ENCODE measurements around the gene PRAC2. TPM values are rescaled to one million over a fixed set of nuclear protein-coding genes. Genes with fewer than 3 reads are reported as not detected.

PRAC2 gene
- total and polyA plus RNA-seq, 2 of the 8 experiments (the other 6 are each of a cell fraction or from before 2014, with no cell fraction given), result not detected

DNA sequence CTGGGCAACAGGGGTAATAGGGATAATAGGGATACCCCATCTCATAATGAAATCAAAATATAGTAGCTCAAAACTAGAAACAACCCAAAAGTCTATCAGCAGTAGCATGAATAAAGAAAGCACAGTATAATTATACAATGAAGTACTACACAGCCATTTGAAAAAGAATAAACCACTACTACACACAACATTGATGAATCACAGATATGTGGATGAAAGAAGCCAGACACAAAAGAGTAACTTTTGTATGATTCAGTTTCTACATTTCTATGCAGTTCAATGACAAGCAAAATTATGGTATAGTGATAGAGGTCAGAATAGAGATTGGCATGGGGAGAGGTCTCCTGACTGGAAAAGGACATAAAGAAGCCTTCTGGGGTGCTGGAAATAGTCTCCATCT, 8.4 kb downstream of the PRAC2 start:
- FAIRE-seq, result no peak
- H2BK20ac ChIP-seq (ENCODE audit: low read length), result no peak overlapping the region
- no peak overlapping the region for H3K18ac ChIP-seq (ENCODE audit: extremely low read depth, low read length)
- no peak overlapping the region for H3K27ac ChIP-seq (ENCODE audit: low read depth, low read length)
- H3K9ac ChIP-seq (replicated peaks in 1 of 4; ENCODE audit: extremely low read depth in 1 of 4, low read depth in 3 of 4, low read length in 3 of 4), result no peak overlapping the region
- H2BK12ac ChIP-seq (ENCODE audit: low read depth, low read length), result no peak overlapping the region
- H3K4ac ChIP-seq (replicated peaks; ENCODE audit: insufficient read length, low read depth, low read length), result no peak overlapping the region
- TF ChIP-seq MAFK (IDR thresholded peaks at IDR 0.05; ENCODE audit: low read depth, low read length) (no peak), POLR2A (IDR thresholded peaks at IDR 0.05; ENCODE audit: control extremely low read depth in 1 of 2, low read depth in 2 of 2, low read length in 2 of 2) (no peak), SUZ12 (IDR thresholded peaks at IDR 0.05; ENCODE audit: low read length) (no peak)
- TF ChIP-seq, protein P1, sequence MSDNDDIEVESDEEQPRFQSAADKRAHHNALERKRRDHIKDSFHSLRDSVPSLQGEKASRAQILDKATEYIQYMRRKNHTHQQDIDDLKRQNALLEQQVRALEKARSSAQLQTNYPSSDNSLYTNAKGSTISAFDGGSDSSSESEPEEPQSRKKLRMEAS (IDR thresholded peaks at IDR 0.05), result no peak
- peaks cover 16 to 40% of the 10 kb centered on the region in 2 experiments for H4K20me1 ChIP-seq (replicated peaks in 1 of 2; ENCODE audit: control insufficient read depth in 1 of 2, insufficient read depth in 2 of 2, low read length in 2 of 2)
- no peaks in the 10 kb centered on the region for H3K23me2 ChIP-seq (ENCODE audit: low read depth, low read length)
- no peak overlapping the region for H3K56ac ChIP-seq (replicated peaks; ENCODE audit: insufficient read length, low read depth, low read length)
- H3K4me3 ChIP-seq (ENCODE audit: extremely low read depth in 1 of 4, insufficient read depth in 2 of 4, low read depth in 3 of 4, low read length in 4 of 4), result no peak overlapping the region
- H3K4me1 ChIP-seq (replicated peaks in 1 of 4; ENCODE audit: control insufficient read depth in 3 of 4, insufficient read depth in 4 of 4, low read length in 3 of 4), result peaks cover 0 to 9% (median 4%) of the 10 kb centered on the region in 4 experiments; a peak in 4 of 7 replicates
- H3K4me2 ChIP-seq (ENCODE audit: insufficient read depth in 1 of 2, low read depth in 2 of 2, low read length in 2 of 2), result no peak overlapping the region
- no peaks in the 10 kb centered on the region for H3K79me2 ChIP-seq (ENCODE audit: control insufficient read depth in 1 of 2, insufficient read depth in 2 of 2, low read length in 2 of 2)
- no peak overlapping the region for H3K14ac ChIP-seq (ENCODE audit: insufficient read length)
- H3K79me1 ChIP-seq (ENCODE audit: low read depth, low read length), result no peaks in the 10 kb centered on the region; the same call in 1 of the 2 replicates
- peaks cover 0 to 7% (median 0%) of the 10 kb centered on the region in 4 experiments; a peak in 1 of 8 replicates for H3K36me3 ChIP-seq (ENCODE audit: control insufficient read depth in 2 of 4, insufficient read depth in 4 of 4, low read length in 3 of 4)
- H3K27me3 ChIP-seq (replicated peaks in 1 of 4; ENCODE audit: control insufficient read depth in 3 of 4, extremely low read depth in 1 of 4, insufficient read depth in 3 of 4, low read length in 3 of 4), result peaks cover 91 to 100% (median 100%) of the 10 kb centered on the region in 4 experiments
- no peak overlapping the region for H4K8ac ChIP-seq (ENCODE audit: extremely low read depth, insufficient read depth, low read length)
- no peak overlapping the region for H2AFZ ChIP-seq (ENCODE audit: low read length)
- no peak overlapping the region for H4K91ac ChIP-seq (replicated peaks; ENCODE audit: insufficient read length, low read length)
- H2AK5ac ChIP-seq (ENCODE audit: low read depth, low read length), result no peak overlapping the region
- CTCF ChIA-PET (ENCODE audit: partially characterized antibody), result interaction anchor here (0.8 to 10.1 kb wide), 9 partner anchors 9 to 147 kb away, joined by 3 to 145 read pairs (median 4); partner anchors contain the start of genes PRAC1 and PRAC2
- no peak overlapping the region for H4K5ac ChIP-seq (ENCODE audit: insufficient read length, low read depth, low read length)
- H3K23ac ChIP-seq (ENCODE audit: insufficient read length), result no peak overlapping the region
- H2BK5ac ChIP-seq (ENCODE audit: low read depth, low read length), result no peak overlapping the region
- DNase-seq (ENCODE audit: low read depth in 1 of 2, low spot score in 2 of 2), result no peak
- H2BK120ac ChIP-seq (replicated peaks; ENCODE audit: low read depth, low read length), result no peak overlapping the region
- no peak overlapping the region for H2BK15ac ChIP-seq (ENCODE audit: low read length)
- POLR2A ChIA-PET (ENCODE audit: partially characterized antibody), result no interaction called here
- no peaks in the 10 kb centered on the region for H3K9me3 ChIP-seq (ENCODE audit: insufficient read depth in 2 of 2, low read depth in 1 of 2, low read length in 1 of 2)

Data from H1 (cell line).